T-cell (primary cell): ENCODE measurements around the gene EXOC6B. TPM values are rescaled to one million over a fixed set of nuclear protein-coding genes. Genes with fewer than 3 reads are reported as not detected.

Source experiments
- ATAC-seq, 4 experiments: fragments of 200-7000 bp in 3 of 4; fragments of 150-1000 bp in 1 of 4; cut with Tn5 transposase; replicated peaks in 1 of 4; 1 replicate in 3 of 4; 2 replicates in 1 of 4; pipeline ENCODE4 v1.10.0; 2021; ENCODE audit warnings: moderate library complexity in 3 of 4, mild to moderate bottlenecking in 2 of 4, moderate number of reproducible peaks in 1 of 4
- CTCF ChIA-PET, 2 donors: fragments of 300-600 bp; sonication (Branson Sonifier 250); formaldehyde crosslinking; loops; one replicate each; lab custom pipeline; 2022; ENCODE audit warnings: antibody characterized with exemption in 2 of 2; lab: Charles Lee
- POLR2A ChIA-PET, 2 donors: fragments of 300-600 bp; sonication (Branson Sonifier 250); formaldehyde crosslinking; loops; one replicate each; lab custom pipeline; 2022; ENCODE audit warnings: antibody characterized with exemption in 2 of 2; lab: Charles Lee
- DNase-seq, 35 experiments: peaks; one replicate each; pipeline versions ENCODE4 v3.0.0 to v3.0.0-alpha.2; 2013 to 2023
- H3K27ac ChIP-seq: one replicate; pipeline ENCODE4 v1.5.1; 2013; ENCODE audit warnings: low read length
- H3K27me3 ChIP-seq, 2 experiments: replicated peaks in 1 of 2; 1 replicate in 1 of 2; 2 replicates in 1 of 2; pipeline versions ENCODE4 v1.6.1 to v1.7.0; 2013; ENCODE audit warnings: low read length in 1 of 2, mixed read lengths in 1 of 2; ENCODE audit not compliant: control insufficient read depth in 2 of 2, insufficient read depth in 2 of 2; ENCODE audit errors: extremely low read depth in 1 of 2
- H3K36me3 ChIP-seq, 2 donors: 1 replicate in 1 of 2; 2 replicates in 1 of 2; pipeline versions ENCODE4 v1.6.1 to v1.7.0; 2013; ENCODE audit warnings: low read length in 1 of 2; ENCODE audit not compliant: control insufficient read depth in 2 of 2, insufficient read depth in 1 of 2; ENCODE audit errors: extremely low read depth in 1 of 2
- H3K4me1 ChIP-seq, 2 experiments: 1 replicate in 1 of 2; 2 replicates in 1 of 2; pipeline versions ENCODE4 v1.6.1 to v1.7.0; 2013; ENCODE audit warnings: low read length in 2 of 2, mixed read lengths in 1 of 2; ENCODE audit not compliant: insufficient read depth in 2 of 2, control insufficient read depth in 1 of 2; ENCODE audit errors: extremely low read depth in 1 of 2
- H3K4me3 ChIP-seq, 2 donors: 1 replicate in 1 of 2; 2 replicates in 1 of 2; pipeline versions ENCODE4 v1.5.1 to v1.7.0; 2013; ENCODE audit warnings: mild to moderate bottlenecking in 2 of 2, low read length in 1 of 2, moderate library complexity in 1 of 2; ENCODE audit not compliant: control insufficient read depth in 1 of 2; ENCODE audit errors: extremely low read depth in 1 of 2
- H3K9me3 ChIP-seq: 2 replicates; pipeline ENCODE4 v1.7.0; 2013
- H3K27ac Mint-ChIP-seq, 2 donors: one replicate each; pipeline ENCODE4 v1.8.0; 2020 to 2021; ENCODE audit warnings: mild to moderate bottlenecking in 2 of 2, mixed read lengths in 2 of 2
- H3K27me3 Mint-ChIP-seq, 2 donors: one replicate each; pipeline ENCODE4 v1.8.0; 2021 to 2022; ENCODE audit warnings: mixed read lengths in 2 of 2
- H3K36me3 Mint-ChIP-seq: one replicate; pipeline ENCODE4 v1.8.0; 2021; ENCODE audit warnings: mixed read lengths
- H3K4me1 Mint-ChIP-seq, 3 donors: one replicate each; pipeline ENCODE4 v1.8.0; 2020 to 2022; ENCODE audit warnings: mixed read lengths in 3 of 3, mild to moderate bottlenecking in 1 of 3
- H3K4me3 Mint-ChIP-seq, 3 donors: one replicate each; pipeline ENCODE4 v1.8.0; 2020 to 2022; ENCODE audit warnings: mild to moderate bottlenecking in 3 of 3, mixed read lengths in 3 of 3, moderate library complexity in 3 of 3
- H3K9me3 Mint-ChIP-seq, 3 donors: one replicate each; pipeline ENCODE4 v1.8.0; 2020 to 2022; ENCODE audit warnings: mixed read lengths in 3 of 3
- WGBS: methylation state at CpG from one replicate; pipeline ENCODE4 v1.1.5; 2013; ENCODE audit warnings: missing lambda C conversion rate; ENCODE audit not compliant: insufficient coverage; 5-methylcytosine and 5-hydroxymethylcytosine counted together
- total RNA-seq, 35 experiments: library from RNA in 6 of 35; stranded (reverse) in 6 of 35; fragments of 120-200 nt in 1 of 35; gene quantifications; one replicate each; pipeline versions ENCODE4 v1.2.1 to v1.2.4 and lab custom pipeline; 2013 to 2026

The EXOC6B gene
- total RNA-seq, 5 donors from 2014 or later (not counting 1 experiment from before 2014, with no cell fraction given), result 13.3 to 18.9 (median 16.6) TPM

DNA sequence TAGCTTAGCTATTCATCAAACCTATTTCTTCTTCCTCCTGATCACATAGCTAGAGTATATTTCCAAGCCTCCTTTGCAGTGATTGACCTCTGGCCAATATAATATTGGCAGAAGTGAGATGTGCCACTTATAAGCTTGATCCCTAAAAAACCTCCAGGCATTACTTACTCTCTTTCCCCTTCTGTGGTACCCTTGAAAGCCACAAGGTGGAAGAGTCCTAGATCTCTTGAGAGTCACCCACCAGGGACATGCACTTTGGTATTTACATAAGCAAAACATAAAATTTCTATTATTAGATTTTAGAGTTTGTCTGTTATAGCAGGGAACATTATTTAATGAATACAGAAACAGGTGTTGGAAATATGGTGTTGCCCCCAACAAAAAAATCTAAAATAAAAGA is 112.0 kb downstream of the EXOC6B start:
- no peaks in the 10 kb centered on the region for H3K4me1 Mint-ChIP-seq
- no peaks in the 10 kb centered on the region for H3K9me3 Mint-ChIP-seq
- H3K27ac Mint-ChIP-seq, result no peak overlapping the region
- ChIA-PET POLR2A (no interaction called here), CTCF (interaction anchor here in 1 of 2 donors (0.8 kb wide), 1 partner anchor 11 kb away, joined by 3 read pairs; no protein-coding TSS in a partner anchor)
- peaks cover 0 to 4% of the 10 kb centered on the region in 2 donors for H3K36me3 ChIP-seq
- no peak for DNase-seq
- H3K27me3 Mint-ChIP-seq, result no peaks in the 10 kb centered on the region
- peaks cover 64% of the 10 kb centered on the region for H3K36me3 Mint-ChIP-seq
- no peak for ATAC-seq
- no peak overlapping the region for H3K27ac ChIP-seq
- H3K4me1 ChIP-seq, result no peaks in the 10 kb centered on the region
- H3K27me3 ChIP-seq, result no peaks in the 10 kb centered on the region
- H3K4me3 Mint-ChIP-seq, result no peak overlapping the region
- no peak overlapping the region for H3K4me3 ChIP-seq
- no peaks in the 10 kb centered on the region for H3K9me3 ChIP-seq

DNA sequence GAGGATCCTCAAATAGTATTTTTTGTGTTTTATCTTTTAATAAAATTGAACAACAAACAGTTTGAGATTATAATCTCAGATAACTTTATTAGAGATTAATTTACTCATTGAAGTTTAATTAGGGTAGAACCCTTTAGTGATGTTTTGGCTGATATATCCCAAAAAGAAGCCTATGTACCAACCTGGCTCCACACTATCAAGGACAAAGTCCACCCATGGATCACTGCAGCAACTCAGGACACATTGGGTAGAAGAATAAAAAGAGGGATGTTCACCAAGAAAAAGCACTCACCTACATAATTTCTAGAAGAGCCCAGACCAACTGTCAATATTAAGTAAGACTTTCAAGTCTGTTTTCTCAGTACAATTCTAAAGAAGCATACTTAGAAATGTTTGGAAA is 112.9 kb downstream of the EXOC6B start:
- peaks cover 66% of the 10 kb centered on the region for H3K36me3 Mint-ChIP-seq
- DNase-seq (no peak), ATAC-seq (no peak)
- H3K9me3 Mint-ChIP-seq, result no peaks in the 10 kb centered on the region
- Histone ChIP-seq H3K9me3 (no peaks in the 10 kb centered on the region), H3K4me3 (no peak overlapping the region), H3K27ac (no peak overlapping the region), H3K27me3 (no peaks in the 10 kb centered on the region), H3K36me3 (peaks cover 0 to 4% of the 10 kb centered on the region in 2 donors), H3K4me1 (no peaks in the 10 kb centered on the region)
- H3K4me3 Mint-ChIP-seq, result no peak overlapping the region
- no peaks in the 10 kb centered on the region for H3K4me1 Mint-ChIP-seq
- no peaks in the 10 kb centered on the region for H3K27me3 Mint-ChIP-seq
- ChIA-PET CTCF (interaction anchor here in 1 of 2 donors (0.9 kb wide), 1 partner anchor 1413 kb away, joined by 3 read pairs; no protein-coding TSS in a partner anchor), POLR2A (no interaction called here)
- H3K27ac Mint-ChIP-seq, result no peak overlapping the region

GRCh38 chr2:72712304-72712703 is 113.5 kb downstream of the EXOC6B start:
- Mint-ChIP-seq H3K27ac (no peak overlapping the region), H3K4me1 (no peaks in the 10 kb centered on the region), H3K4me3 (no peak overlapping the region), H3K27me3 (no peaks in the 10 kb centered on the region), H3K36me3 (peaks cover 63% of the 10 kb centered on the region), H3K9me3 (no peaks in the 10 kb centered on the region)
- Histone ChIP-seq H3K9me3 (no peaks in the 10 kb centered on the region), H3K36me3 (peaks cover 0 to 4% of the 10 kb centered on the region in 2 donors), H3K4me3 (no peak overlapping the region), H3K27ac (no peak overlapping the region), H3K27me3 (no peaks in the 10 kb centered on the region), H3K4me1 (no peaks in the 10 kb centered on the region)
- DNase-seq (no peak), ATAC-seq (no peak)
- POLR2A ChIA-PET, result no interaction called here
- CTCF ChIA-PET, result no interaction called here

DNA sequence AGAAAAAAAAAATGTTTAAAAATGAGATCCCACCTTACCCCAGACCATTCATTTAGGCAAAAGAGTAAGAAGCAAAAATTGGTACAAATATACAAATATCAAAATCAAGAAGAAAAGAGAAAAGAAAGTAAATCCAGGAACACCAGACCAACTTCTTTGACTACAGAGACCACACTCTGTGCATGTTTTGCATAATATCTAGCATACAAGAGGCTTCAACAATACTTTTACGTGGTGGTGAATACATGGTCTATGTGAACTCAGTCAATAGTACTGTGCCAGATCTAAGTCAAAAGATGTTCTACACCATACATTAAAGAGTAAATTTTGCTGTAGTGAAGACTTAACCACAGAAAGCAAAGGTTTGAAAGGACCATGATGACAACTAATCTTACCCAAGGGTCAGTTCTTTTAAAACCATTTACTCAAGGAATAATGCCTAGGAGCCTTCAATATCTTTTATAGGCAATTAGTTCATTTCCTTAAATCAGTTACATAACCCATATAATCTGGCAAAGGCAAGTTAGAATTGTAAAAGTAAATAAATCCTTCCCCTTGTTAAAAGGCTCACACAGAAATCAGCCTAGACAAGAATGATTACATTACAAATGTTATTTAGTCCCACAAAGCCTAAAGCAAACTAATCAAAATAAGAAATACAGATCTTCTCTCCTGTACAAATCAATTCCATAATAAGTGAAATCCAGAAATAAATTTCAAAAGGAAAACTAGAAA is 115.2 kb downstream of the EXOC6B start:
- peaks cover 69% of the 10 kb centered on the region for H3K36me3 Mint-ChIP-seq
- no CpG with 5 or more reads among the region's 1 CpG for WGBS
- Histone ChIP-seq H3K27me3 (no peaks in the 10 kb centered on the region), H3K27ac (no peak overlapping the region), H3K36me3 (no peaks in the 10 kb centered on the region), H3K4me3 (no peak overlapping the region), H3K4me1 (no peaks in the 10 kb centered on the region), H3K9me3 (no peaks in the 10 kb centered on the region)
- POLR2A ChIA-PET, result no interaction called here
- H3K9me3 Mint-ChIP-seq, result peaks cover 0 to 2% (median 0%) of the 10 kb centered on the region in 3 donors
- H3K27ac Mint-ChIP-seq, result no peak overlapping the region
- DNase-seq (no peak), ATAC-seq (no peak)
- H3K27me3 Mint-ChIP-seq, result no peaks in the 10 kb centered on the region
- CTCF ChIA-PET, result no interaction called here
- H3K4me3 Mint-ChIP-seq, result no peak overlapping the region
- H3K4me1 Mint-ChIP-seq, result no peaks in the 10 kb centered on the region

- Histone ChIP-seq H3K27ac (no peak overlapping the region), H3K4me1 (no peaks in the 10 kb centered on the region), H3K9me3 (no peaks in the 10 kb centered on the region), H3K36me3 (no peaks in the 10 kb centered on the region), H3K27me3 (no peaks in the 10 kb centered on the region), H3K4me3 (no peak overlapping the region)
- ATAC-seq, result no peak
- peaks cover 0 to 4% (median 0%) of the 10 kb centered on the region in 3 donors for H3K9me3 Mint-ChIP-seq
- DNase-seq, result no peak
- no CpG with 5 or more reads among the region's 1 CpG for WGBS
- no peak overlapping the region for H3K27ac Mint-ChIP-seq
- no peak overlapping the region for H3K4me3 Mint-ChIP-seq
- peaks cover 61% of the 10 kb centered on the region for H3K36me3 Mint-ChIP-seq
- no peaks in the 10 kb centered on the region for H3K4me1 Mint-ChIP-seq
- no peaks in the 10 kb centered on the region for H3K27me3 Mint-ChIP-seq
- ChIA-PET POLR2A (interaction anchor here (0.6 kb wide), 2 partner anchors 1140 to 1352 kb away, joined by 4 to 9 read pairs; no protein-coding TSS in a partner anchor), CTCF (interaction anchor here in 1 of 2 donors (0.6 kb wide), 1 partner anchor 1115 kb away, joined by 4 read pairs; no protein-coding TSS in a partner anchor)
These were observed 117.6 kb downstream of the EXOC6B start for GRCh38 chr2:72708236-72708635.

DNA sequence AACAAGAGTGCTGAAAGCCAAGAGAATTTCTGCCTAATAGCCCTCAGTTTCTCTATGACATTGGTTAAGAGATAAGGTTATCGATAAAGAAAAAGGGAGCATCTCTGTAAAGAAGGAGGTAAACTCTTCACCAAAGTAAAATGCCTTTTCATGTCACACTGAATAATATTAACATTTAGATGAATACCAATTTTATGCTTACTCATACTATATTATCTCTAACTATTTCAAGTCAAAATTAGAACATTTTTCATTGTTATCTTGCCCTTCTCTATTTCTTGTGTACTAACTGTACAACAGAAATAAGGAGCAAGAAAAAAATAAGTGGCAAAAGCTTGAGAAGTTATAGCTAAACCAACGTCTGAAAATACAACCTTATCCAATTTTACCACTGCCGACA is 127.5 kb downstream of the EXOC6B start:
- Histone ChIP-seq H3K4me1 (no peaks in the 10 kb centered on the region), H3K27ac (no peak overlapping the region), H3K4me3 (no peak overlapping the region), H3K27me3 (no peaks in the 10 kb centered on the region), H3K9me3 (no peaks in the 10 kb centered on the region), H3K36me3 (no peaks in the 10 kb centered on the region)
- WGBS, result no CpG with 5 or more reads among the region's 3 CpGs
- H3K27me3 Mint-ChIP-seq, result no peaks in the 10 kb centered on the region
- peaks cover 0 to 4% (median 4%) of the 10 kb centered on the region in 3 donors for H3K9me3 Mint-ChIP-seq
- CTCF ChIA-PET, result no interaction called here
- no peaks in the 10 kb centered on the region for H3K4me1 Mint-ChIP-seq
- no peak for ATAC-seq
- no peak for DNase-seq
- no peak overlapping the region for H3K27ac Mint-ChIP-seq
- no peak overlapping the region for H3K4me3 Mint-ChIP-seq
- H3K36me3 Mint-ChIP-seq, result peaks cover 29% of the 10 kb centered on the region
- POLR2A ChIA-PET, result no interaction called here
